NCI-H1930 (cell line): ENCODE results near the gene EEFSEC.

ENCODE experiments used
- DNase-seq, 2 experiments: peaks; one replicate each; lab custom pipeline; 2025; lab: John Stamatoyannopoulos, UW

The EEFSEC gene

GRCh38 chr3:128394033-128394432 lies 240.8 kb downstream of the EEFSEC start:
- no peak for DNase-seq

GRCh38 chr3:128395046-128395445 lies 241.8 kb downstream of the EEFSEC start:
- no peak for DNase-seq

- no peak for DNase-seq
These were observed 242.3 kb downstream of the EEFSEC start for GRCh38 chr3:128395500-128396162.

- DNase-seq = no peak
These were observed 244.2 kb downstream of the EEFSEC start for GRCh38 chr3:128397484-128397883.

GRCh38 chr3:128398586-128398985 lies 245.3 kb downstream of the EEFSEC start:
- no peak for DNase-seq

GRCh38 chr3:128399221-128399915 lies 246.1 kb downstream of the EEFSEC start:
- no peak for DNase-seq

GRCh38 chr3:128400671-128401070 lies 247.4 kb downstream of the EEFSEC start:
- no peak for DNase-seq

- DNase-seq = no peak
These were observed 249.0 kb downstream of the EEFSEC start for GRCh38 chr3:128402319-128402718.

- no peak for DNase-seq
These were observed 249.7 kb downstream of the EEFSEC start for GRCh38 chr3:128402998-128403397.

- DNase-seq = no peak
These were observed 251.2 kb downstream of the EEFSEC start for GRCh38 chr3:128404276-128405068.

- no peak for DNase-seq
These were observed 252.4 kb downstream of the EEFSEC start for GRCh38 chr3:128405554-128406277.

GRCh38 chr3:128407247-128407646 lies 254.0 kb downstream of the EEFSEC start:
- DNase-seq = no peak

GRCh38 chr3:128408012-128408692 lies 254.9 kb downstream of the EEFSEC start:
- DNase-seq = no peak

- DNase-seq = no peak
These were observed 255.7 kb downstream of the EEFSEC start for GRCh38 chr3:128408693-128409623.

- no peak for DNase-seq
These were observed 256.6 kb downstream of the EEFSEC start for GRCh38 chr3:128409624-128410581.

GRCh38 chr3:128410669-128411573 lies 257.6 kb downstream of the EEFSEC start:
- DNase-seq = no peak

GRCh38 chr3:128411574-128412064 lies 258.3 kb downstream of the EEFSEC start:
- DNase-seq = no peak
